Vagina (tissue), 2 donors: ENCODE results near the gene BMERB1.

Source experiments
- POLR2A ChIP-seq, 2 donors: fragments of 450-650 bp; IDR thresholded peaks; one replicate each; pipeline ENCODE4 v1.6.1; 2017; ENCODE audit warnings: antibody characterized with exemption in 2 of 2, mild to moderate bottlenecking in 2 of 2, moderate library complexity in 2 of 2
- POLR2AphosphoS5 ChIP-seq, 2 donors: sonication (generic); formaldehyde crosslinking; IDR thresholded peaks; one replicate each; pipeline ENCODE4 v1.9.0; 2017; ENCODE audit warnings: antibody characterized with exemption in 2 of 2, mild to moderate bottlenecking in 2 of 2, low read depth in 1 of 2; ENCODE audit not compliant: insufficient read depth in 1 of 2
- TF ChIP-seq, protein P1 (sequence below), 3 experiments: fragments of 450-650 bp in 2 of 3; fragments of 200-600 bp in 1 of 3; sonication (generic) in 1 of 3; IDR thresholded peaks; one replicate each; pipeline ENCODE4 v1.5.1; 2017 to 2019; ENCODE audit warnings: antibody characterized with exemption in 3 of 3, mild to moderate bottlenecking in 2 of 3, moderate library complexity in 2 of 3

DNA sequence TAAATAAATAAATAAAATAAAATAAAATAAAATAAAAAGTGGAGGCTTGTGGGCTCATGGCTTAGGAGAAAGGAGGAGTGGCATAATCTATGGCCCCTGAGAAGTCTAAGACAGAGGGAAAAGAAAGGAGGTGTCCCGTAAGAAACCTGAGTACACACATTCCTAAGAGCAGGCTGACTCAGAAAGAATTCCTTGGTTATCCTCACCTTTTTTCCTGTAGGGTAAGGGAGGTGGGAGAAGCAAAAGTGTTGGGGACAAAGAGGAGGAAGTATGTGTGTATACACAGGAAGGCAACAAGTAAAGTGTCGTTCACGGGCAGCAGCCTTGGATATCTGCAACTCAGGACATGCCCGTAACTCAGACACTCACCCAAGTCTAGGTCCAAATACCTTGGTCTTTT lies 179.3 kb downstream of the BMERB1 start:
- TF ChIP-seq, protein P1, sequence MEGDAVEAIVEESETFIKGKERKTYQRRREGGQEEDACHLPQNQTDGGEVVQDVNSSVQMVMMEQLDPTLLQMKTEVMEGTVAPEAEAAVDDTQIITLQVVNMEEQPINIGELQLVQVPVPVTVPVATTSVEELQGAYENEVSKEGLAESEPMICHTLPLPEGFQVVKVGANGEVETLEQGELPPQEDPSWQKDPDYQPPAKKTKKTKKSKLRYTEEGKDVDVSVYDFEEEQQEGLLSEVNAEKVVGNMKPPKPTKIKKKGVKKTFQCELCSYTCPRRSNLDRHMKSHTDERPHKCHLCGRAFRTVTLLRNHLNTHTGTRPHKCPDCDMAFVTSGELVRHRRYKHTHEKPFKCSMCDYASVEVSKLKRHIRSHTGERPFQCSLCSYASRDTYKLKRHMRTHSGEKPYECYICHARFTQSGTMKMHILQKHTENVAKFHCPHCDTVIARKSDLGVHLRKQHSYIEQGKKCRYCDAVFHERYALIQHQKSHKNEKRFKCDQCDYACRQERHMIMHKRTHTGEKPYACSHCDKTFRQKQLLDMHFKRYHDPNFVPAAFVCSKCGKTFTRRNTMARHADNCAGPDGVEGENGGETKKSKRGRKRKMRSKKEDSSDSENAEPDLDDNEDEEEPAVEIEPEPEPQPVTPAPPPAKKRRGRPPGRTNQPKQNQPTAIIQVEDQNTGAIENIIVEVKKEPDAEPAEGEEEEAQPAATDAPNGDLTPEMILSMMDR (IDR thresholded peaks at IDR 0.05), result no peak
- TF ChIP-seq POLR2AphosphoS5 (IDR thresholded peaks at IDR 0.05; ENCODE audit: insufficient read depth in 1 of 2, low read depth in 1 of 2) (no peak), POLR2A (IDR thresholded peaks at IDR 0.05) (no peak)
